Kasumi-1 (cell line): Measurements from ENCODE around the gene MAML1.
A peak's percentile ranks its signal among the peaks of the same experiment; 100 is the strongest.
"Not testable (repeated sequence)": the region's sequence is repeated elsewhere in the genome, so short reads cannot be mapped to it uniquely, and the experiment has no call there.

Experiments
- DNase-seq, 2 experiments: peaks; one replicate each; lab custom pipeline; 2025; lab: John Stamatoyannopoulos, UW

MAML1 gene

GRCh38 chr5:179732412-179732917 lies at the start of gene MAML1:
MAML1 (plus strand) TSS chr5:179732822; CDS start chr5:179733113, 291 bp downstream.
- DNase-seq, result peak; percentile 99

GRCh38 chr5:179689212-179689611 lies 43.4 kb upstream of the MAML1 start:
- DNase-seq, result not testable (repeated sequence)

GRCh38 chr5:179694561-179694960 lies 38.1 kb upstream of the MAML1 start:
- DNase-seq, result no peak

GRCh38 chr5:179696603-179697002 lies 36.0 kb upstream of the MAML1 start:
- no peak for DNase-seq

- no peak for DNase-seq
These were observed 35.5 kb upstream of the MAML1 start for GRCh38 chr5:179697108-179697507.

- DNase-seq, result not testable (repeated sequence)
These were observed 35.1 kb upstream of the MAML1 start for GRCh38 chr5:179697543-179697942.

GRCh38 chr5:179697993-179698934 lies 34.4 kb upstream of the MAML1 start:
- peak; percentile 98 to 99 for DNase-seq

GRCh38 chr5:179698935-179699615 lies 33.5 kb upstream of the MAML1 start, which contains the start of gene CANX:
CANX (plus strand) TSS chr5:179698967; CDS start chr5:179705682, 6,715 bp downstream.
- DNase-seq, result no peak

- DNase-seq, result peak; percentile 31 to 42
These were observed 32.9 kb upstream of the MAML1 start for GRCh38 chr5:179699616-179700237.

GRCh38 chr5:179700401-179700918 lies 32.2 kb upstream of the MAML1 start:
- peak; percentile 16 to 30 for DNase-seq

GRCh38 chr5:179716286-179716685 lies 16.3 kb upstream of the MAML1 start:
- DNase-seq, result no peak

- no peak for DNase-seq
These were observed 12.4 kb upstream of the MAML1 start for GRCh38 chr5:179720222-179720621.

- DNase-seq, result no peak
These were observed 8.5 kb upstream of the MAML1 start for GRCh38 chr5:179724163-179724562.

- no peak for DNase-seq
These were observed 5.5 kb upstream of the MAML1 start for GRCh38 chr5:179727106-179727505.

- no peak for DNase-seq
These were observed 3.3 kb upstream of the MAML1 start for GRCh38 chr5:179729303-179729702.

- no peak for DNase-seq
These were observed 2.9 kb upstream of the MAML1 start for GRCh38 chr5:179729727-179730126.

GRCh38 chr5:179730356-179730755 lies 2.3 kb upstream of the MAML1 start:
- no peak for DNase-seq

- no peak for DNase-seq
These were observed 1.8 kb upstream of the MAML1 start for GRCh38 chr5:179730852-179731251.

GRCh38 chr5:179731791-179732411 lies 721 bp upstream of the MAML1 start:
- peak; percentile 76 to 81 for DNase-seq

- peak in 1 of 2 experiments; percentile 57 for DNase-seq
These were observed 523 bp downstream of the MAML1 start for GRCh38 chr5:179732918-179733771.

- DNase-seq, result no peak
These were observed 1.1 kb downstream of the MAML1 start for GRCh38 chr5:179733772-179734126.
